Liver (tissue), 3 donors: ENCODE measurements around the gene SLC12A8.

Experiments used
- JUND ChIP-seq, 2 donors: IDR thresholded peaks; 2 replicates each; pipeline ENCODE4 v1.6.1; 2016; ENCODE audit warnings: antibody characterized with exemption in 2 of 2
- RAD21 ChIP-seq, 2 donors: IDR thresholded peaks; 2 replicates each; pipeline ENCODE4 v1.6.1; 2016; ENCODE audit warnings: antibody characterized with exemption in 2 of 2, mild to moderate bottlenecking in 2 of 2
- SP1 ChIP-seq: IDR thresholded peaks from 2 replicates; pipeline ENCODE4 v1.6.1; 2018; ENCODE audit warnings: antibody characterized with exemption, mild to moderate bottlenecking
- TAF1 ChIP-seq: conservative IDR thresholded peaks from 2 replicates; pipeline ENCODE4 v1.6.1; 2016; ENCODE audit warnings: antibody characterized with exemption, mild to moderate bottlenecking
- YY1 ChIP-seq: IDR thresholded peaks from 2 replicates; pipeline ENCODE4 v1.6.1; 2016; ENCODE audit warnings: antibody characterized with exemption, mild to moderate bottlenecking
- TF ChIP-seq, protein P1 (sequence below): IDR thresholded peaks from 2 replicates; pipeline ENCODE4 v1.6.1; 2016; ENCODE audit warnings: antibody characterized with exemption
- TF ChIP-seq, protein P2 (sequence below): fragments of 150-350 bp; IDR thresholded peaks from 2 replicates; pipeline ENCODE4 v1.5.1; 2017; ENCODE audit warnings: improper control_type of control experiment, low read depth, low read length; ENCODE audit not compliant: missing input control
- TF ChIP-seq, protein P3 (sequence below): IDR thresholded peaks from 2 replicates; pipeline ENCODE4 v1.6.1; 2016; ENCODE audit warnings: antibody characterized with exemption, mild to moderate bottlenecking
- TF ChIP-seq, protein P4 (sequence below): IDR thresholded peaks from 2 replicates; pipeline ENCODE4 v1.6.1; 2016; ENCODE audit warnings: antibody characterized with exemption
- donor health status: healthy.
- donor health status: healthy.

DNA sequence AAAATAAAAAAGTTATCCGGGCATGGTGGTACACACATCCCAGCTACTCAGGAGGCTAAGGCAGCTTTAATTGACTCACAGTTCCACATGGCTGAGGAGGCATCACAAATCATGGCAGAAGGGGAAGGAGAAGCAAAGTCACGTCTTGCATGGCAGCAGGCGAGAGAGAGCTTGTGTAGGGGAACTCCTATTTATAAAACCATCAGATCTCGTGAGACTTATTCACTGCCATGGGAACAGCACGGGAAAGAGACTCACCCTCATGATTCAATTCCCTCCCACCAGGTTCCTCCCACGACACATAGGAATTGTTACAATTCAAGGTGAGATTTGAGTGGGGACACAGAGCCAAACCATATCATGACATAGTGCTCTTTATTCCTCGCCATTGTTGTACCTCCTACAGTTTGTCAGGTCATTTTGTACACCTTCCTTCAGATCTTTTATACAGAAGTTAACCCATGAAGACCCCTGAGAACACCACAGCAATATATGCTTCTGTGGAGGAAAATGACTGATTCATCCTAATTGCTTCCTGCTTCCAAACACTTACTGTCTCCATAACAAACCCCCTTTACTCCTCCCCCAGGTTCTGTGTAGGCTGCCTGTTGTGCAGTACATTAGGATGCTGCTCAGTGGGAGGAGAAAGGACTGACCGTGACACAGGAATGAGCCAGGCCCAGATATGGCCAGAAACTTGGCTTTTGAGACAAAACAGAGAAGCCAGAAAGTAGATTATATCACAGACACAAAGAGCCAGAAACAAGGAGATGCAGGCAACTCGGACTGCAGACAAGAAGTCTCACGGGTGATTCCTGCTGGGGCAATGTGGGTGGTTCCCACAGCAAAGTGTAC is 88.9 kb downstream of the SLC12A8 start:
- TF ChIP-seq, protein P1, sequence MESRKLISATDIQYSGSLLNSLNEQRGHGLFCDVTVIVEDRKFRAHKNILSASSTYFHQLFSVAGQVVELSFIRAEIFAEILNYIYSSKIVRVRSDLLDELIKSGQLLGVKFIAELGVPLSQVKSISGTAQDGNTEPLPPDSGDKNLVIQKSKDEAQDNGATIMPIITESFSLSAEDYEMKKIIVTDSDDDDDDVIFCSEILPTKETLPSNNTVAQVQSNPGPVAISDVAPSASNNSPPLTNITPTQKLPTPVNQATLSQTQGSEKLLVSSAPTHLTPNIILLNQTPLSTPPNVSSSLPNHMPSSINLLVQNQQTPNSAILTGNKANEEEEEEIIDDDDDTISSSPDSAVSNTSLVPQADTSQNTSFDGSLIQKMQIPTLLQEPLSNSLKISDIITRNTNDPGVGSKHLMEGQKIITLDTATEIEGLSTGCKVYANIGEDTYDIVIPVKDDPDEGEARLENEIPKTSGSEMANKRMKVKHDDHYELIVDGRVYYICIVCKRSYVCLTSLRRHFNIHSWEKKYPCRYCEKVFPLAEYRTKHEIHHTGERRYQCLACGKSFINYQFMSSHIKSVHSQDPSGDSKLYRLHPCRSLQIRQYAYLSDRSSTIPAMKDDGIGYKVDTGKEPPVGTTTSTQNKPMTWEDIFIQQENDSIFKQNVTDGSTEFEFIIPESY: no peak
- TF ChIP-seq, protein P2, sequence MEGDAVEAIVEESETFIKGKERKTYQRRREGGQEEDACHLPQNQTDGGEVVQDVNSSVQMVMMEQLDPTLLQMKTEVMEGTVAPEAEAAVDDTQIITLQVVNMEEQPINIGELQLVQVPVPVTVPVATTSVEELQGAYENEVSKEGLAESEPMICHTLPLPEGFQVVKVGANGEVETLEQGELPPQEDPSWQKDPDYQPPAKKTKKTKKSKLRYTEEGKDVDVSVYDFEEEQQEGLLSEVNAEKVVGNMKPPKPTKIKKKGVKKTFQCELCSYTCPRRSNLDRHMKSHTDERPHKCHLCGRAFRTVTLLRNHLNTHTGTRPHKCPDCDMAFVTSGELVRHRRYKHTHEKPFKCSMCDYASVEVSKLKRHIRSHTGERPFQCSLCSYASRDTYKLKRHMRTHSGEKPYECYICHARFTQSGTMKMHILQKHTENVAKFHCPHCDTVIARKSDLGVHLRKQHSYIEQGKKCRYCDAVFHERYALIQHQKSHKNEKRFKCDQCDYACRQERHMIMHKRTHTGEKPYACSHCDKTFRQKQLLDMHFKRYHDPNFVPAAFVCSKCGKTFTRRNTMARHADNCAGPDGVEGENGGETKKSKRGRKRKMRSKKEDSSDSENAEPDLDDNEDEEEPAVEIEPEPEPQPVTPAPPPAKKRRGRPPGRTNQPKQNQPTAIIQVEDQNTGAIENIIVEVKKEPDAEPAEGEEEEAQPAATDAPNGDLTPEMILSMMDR: no peak
- TF ChIP-seq SP1 (no peak), TAF1 (no peak), YY1 (no peak), JUND (IDR thresholded peaks at IDR 0.05) (no peak), RAD21 (IDR thresholded peaks at IDR 0.05) (no peak)
- TF ChIP-seq, protein P3, sequence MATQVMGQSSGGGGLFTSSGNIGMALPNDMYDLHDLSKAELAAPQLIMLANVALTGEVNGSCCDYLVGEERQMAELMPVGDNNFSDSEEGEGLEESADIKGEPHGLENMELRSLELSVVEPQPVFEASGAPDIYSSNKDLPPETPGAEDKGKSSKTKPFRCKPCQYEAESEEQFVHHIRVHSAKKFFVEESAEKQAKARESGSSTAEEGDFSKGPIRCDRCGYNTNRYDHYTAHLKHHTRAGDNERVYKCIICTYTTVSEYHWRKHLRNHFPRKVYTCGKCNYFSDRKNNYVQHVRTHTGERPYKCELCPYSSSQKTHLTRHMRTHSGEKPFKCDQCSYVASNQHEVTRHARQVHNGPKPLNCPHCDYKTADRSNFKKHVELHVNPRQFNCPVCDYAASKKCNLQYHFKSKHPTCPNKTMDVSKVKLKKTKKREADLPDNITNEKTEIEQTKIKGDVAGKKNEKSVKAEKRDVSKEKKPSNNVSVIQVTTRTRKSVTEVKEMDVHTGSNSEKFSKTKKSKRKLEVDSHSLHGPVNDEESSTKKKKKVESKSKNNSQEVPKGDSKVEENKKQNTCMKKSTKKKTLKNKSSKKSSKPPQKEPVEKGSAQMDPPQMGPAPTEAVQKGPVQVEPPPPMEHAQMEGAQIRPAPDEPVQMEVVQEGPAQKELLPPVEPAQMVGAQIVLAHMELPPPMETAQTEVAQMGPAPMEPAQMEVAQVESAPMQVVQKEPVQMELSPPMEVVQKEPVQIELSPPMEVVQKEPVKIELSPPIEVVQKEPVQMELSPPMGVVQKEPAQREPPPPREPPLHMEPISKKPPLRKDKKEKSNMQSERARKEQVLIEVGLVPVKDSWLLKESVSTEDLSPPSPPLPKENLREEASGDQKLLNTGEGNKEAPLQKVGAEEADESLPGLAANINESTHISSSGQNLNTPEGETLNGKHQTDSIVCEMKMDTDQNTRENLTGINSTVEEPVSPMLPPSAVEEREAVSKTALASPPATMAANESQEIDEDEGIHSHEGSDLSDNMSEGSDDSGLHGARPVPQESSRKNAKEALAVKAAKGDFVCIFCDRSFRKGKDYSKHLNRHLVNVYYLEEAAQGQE: no peak
- TF ChIP-seq, protein P4, sequence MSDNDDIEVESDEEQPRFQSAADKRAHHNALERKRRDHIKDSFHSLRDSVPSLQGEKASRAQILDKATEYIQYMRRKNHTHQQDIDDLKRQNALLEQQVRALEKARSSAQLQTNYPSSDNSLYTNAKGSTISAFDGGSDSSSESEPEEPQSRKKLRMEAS: no peak
